CD4-positive, alpha-beta T cell treated with Interleukin-15 for 4 hours (primary cell): Measurements from ENCODE around the gene SPIRE1.

ENCODE experiments used
- DNase-seq: peaks from one replicate; pipeline ENCODE4 v3.0.0-alpha.2; 2020; ENCODE audit warnings: low spot score

Gene SPIRE1

DNA sequence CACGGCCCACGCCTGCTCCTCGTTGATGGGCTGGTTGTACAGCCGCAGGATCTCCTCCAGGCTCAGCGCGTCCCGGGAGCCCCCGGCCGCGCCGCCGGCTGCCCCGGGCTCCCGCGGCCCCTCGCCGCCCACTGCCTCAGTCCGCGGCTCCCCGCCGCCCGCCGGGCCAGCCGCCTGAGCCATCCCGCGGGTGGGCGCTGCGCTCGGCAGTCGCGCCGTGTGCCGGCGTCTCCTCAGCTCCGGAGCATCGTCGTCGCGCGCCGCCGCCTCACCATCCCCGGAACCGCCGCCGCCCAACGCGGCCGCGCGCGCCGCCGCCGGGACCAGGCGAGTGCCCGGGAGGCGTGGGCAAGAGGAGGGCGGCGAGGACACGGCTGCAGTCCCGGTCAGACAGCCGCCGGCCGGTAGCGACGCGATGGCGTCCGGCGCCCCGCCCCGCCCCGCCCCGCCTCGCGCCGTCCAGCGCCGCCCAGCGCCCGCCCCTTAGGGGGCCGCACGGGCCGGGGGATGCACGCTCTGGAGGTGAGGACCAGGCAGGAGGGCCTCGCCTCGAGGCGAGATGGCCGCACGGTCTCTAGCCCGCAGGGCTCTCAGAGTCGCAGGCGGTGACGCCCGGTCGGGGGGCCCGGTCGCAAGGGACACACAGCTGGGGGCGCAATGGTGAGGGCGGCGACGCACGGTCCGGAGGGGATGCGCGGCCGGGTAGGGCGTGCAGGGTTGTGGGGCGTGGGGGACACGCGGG is at the start of gene SPIRE1:
Gene SPIRE1, minus strand, starts transcription at position 424 of the 742 bp plus-strand sequence. Its CDS starts 241 bp downstream, at position 183.
- peak; percentile 26 for DNase-seq

- DNase-seq: peak; percentile 16
Observed at GRCh38 chr18:12703664-12704063, 45.8 kb upstream of the SPIRE1 start.

DNA sequence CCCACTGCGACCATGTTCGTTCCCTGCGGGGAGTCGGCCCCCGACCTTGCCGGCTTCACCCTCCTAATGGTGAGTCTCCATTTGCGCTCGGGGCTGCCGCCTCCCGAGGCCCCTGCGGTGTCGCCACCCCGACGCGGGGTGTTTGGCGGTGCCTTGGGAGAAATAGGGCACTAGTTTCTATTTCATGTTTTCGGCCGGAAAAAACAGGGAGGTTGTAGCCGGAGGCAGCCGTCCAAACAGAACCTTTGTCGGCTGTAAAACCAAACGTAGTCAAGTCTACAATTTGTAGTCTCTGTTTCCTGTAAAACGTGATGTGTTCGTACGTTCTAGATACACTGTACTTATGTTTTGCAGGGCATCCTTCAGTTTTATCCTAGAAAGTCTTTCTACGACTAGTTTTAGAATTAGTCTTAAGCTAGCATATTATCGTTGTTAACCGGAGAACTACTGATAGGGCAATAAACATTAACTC is 45.2 kb upstream of the SPIRE1 start:
- DNase-seq: no peak

DNA sequence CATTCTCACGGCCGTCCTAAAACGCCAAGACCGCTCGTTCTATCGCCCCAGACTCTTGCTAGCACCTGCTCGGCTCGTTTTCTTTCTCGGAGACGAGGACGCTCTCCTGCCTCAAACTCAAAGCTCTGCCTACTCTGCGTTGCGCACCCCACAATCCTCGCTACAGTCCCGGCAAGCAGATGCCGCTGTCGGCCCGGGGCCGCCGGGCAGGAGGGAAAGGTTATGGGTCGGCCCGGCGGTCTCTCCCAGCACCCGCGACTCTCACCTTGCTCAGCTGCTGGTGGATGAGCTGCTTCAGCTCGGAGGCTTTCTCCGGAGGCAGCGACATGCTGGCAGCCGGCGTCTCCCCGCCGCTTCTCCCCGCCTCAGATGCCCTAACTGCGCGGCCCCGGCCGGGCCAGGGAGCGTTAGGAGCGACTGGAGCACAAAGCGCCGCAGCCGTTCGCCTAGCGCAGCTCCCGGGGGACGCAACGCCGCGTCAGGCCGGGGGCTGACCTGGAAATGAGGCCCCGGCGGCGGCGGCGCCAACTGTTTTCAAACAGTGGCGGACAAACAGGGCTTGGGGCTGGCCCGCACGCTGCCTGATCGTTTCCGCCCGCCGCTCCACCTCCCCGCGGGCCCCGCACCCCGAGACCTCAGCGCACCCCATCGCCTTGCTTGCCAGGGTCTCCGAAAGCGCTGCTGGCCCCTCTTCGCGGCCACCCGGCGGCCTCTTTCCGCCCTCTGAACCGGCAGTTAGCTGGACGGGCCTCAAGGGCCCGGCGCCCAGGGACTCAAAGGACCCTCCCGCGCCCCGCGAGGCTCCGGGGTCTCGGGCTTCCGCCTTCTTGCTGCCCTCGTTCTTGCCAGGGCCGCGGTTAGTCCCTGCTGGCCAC is 44.6 kb upstream of the SPIRE1 start, which contains the start of the genes CEP76 and PSMG2:
Gene CEP76, minus strand, starts transcription at position 503 of the 875 bp plus-strand sequence. Its CDS starts 175 bp downstream, at position 328.
Gene PSMG2, plus strand, starts transcription at position 822 of the 875 bp plus-strand sequence. CDS start 66 bp downstream, outside the sequence.
- DNase-seq: peak; percentile 82

GRCh38 chr18:12701161-12701560 is 43.3 kb upstream of the SPIRE1 start:
- no peak for DNase-seq

DNA sequence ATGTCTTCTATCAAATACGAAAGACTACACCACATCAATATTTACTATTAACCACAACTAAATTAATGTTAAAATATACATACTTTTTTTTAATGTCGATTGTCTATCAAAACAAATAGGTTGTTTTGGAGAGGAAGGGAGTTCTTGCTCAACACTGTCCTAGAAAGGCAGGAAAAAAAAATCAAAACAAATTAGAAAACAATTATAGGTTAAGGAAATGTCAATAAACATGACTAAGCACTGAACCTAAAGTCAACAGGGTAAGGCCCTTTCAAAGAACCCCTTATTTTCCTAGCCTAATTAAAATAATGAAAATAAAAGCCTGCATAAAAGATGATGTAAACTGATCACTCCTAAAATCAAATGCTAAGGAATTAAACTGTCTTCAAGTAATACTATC is 41.8 kb upstream of the SPIRE1 start:
- no peak for DNase-seq

GRCh38 chr18:12694032-12694431 is 36.1 kb upstream of the SPIRE1 start:
- DNase-seq: no peak

DNA sequence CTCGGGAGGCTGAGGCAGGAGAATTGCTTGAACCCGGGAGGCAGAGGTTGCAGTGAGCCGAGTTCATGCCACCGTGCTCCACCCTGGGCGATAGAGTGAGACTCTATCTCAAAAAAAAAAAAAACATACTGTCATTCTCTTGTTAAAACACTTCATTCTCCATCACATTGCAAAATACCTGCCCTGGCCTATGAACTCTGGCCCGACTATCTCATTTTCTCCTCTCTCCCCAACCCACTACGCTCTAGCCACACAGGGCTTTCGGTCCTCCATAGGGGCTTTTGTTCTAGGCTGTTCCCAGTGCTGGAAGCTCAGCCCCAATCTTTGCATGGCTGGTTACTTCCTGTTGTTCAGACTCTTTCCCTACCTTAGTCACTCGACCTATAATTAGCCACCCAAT is 34.3 kb upstream of the SPIRE1 start:
- DNase-seq: no peak

DNA sequence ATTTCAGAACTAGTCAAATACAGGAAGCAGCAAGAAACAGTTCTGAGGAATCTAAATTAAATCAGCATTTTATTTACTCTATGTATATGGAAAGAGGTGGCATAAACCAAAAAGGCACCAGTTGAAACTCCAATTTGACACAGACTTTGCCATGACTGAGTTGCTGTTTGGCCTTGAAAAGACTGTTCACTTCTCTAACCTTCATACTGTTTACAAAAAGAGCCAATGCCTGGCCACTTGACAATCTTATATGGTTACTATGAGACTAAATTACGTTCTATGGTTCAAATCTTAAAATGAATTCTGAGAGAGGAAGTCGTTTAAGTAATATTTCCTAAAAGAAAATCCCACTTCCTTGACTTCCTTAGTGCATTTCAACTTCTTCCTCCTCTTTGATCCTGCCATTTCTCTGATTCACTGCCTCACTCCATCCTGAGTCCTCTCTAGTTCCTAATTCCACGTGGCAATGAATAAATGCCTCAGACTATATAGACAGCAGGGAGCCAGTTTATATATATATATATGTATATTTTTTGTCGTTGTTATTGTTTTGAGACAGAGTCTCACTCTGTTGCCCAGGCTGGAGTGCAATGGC is 31.4 kb upstream of the SPIRE1 start:
- no peak for DNase-seq

DNA sequence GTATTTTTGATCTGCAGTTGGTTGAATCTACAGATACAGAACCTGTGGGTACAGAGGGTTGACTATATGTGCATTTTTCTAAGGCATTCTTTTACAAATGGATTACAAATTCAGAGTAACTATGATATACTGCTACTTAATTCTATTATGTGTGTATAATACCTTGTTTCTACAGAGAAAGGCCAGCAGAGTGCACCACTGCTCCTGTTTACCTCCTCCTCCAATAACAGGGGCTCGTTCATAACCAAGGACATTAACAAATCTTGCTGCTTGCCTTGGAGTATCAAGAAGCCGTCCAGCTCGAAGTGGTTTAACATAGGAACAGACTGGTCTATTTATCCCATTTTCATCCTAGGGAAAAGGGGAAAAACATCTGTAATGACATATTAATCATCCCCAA is 28.2 kb upstream of the SPIRE1 start:
- no peak for DNase-seq

DNA sequence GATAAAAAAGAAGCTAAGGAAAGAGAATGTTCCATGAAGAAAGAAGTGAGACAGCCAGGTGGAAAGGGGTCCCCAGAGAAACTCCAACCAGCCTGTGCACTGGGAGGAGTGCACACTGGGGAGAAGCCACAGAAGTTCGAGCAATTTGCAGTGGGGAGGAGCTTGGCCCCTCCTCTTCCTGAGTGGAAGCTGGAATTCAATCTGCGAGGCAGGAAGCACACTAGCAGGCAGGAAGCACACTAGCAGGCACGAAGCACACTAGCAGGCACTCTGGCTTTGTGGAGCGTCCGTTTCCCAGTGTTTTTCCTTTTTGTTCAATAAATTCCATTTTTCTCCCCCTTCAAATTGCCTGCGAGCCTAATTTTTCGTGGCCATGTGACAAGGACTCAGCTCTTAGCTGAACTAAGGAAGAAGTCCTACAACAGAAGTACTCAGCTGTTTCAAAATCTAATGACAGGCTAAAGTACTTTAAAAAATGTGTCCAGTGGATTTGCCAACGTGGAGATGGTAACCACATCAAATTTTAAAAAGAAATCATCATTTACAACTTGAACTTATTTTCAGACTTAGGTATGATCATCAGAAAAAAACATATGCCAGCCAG is 21.4 kb upstream of the SPIRE1 start:
- no peak for DNase-seq

DNA sequence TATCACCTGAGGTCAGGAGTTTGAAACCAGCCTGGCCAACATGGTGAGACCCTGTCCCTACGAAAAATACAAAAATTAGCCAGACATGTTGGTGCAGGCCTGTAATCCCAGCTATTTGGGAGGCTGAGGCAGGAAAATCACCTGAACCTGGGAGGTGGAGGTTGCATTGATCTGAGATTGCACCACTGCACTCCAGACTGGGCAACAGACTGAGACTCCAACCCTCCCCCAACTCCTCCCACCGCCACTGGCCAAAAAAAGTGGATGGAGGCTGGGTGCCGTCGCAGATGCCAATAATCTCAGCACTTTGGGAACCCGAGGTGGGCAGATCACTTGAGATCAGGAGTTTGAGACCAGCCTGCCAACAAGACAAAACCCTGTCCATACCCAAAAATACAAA is 10.1 kb upstream of the SPIRE1 start:
- DNase-seq: no peak

GRCh38 chr18:12659904-12660605 is 2.1 kb upstream of the SPIRE1 start:
- DNase-seq: peak; percentile 50

- peak; percentile 9 for DNase-seq
Observed at GRCh38 chr18:12658426-12659138, 675 bp upstream of the SPIRE1 start.

- no peak for DNase-seq
Observed at GRCh38 chr18:12656938-12657683, 796 bp downstream of the SPIRE1 start.

- no peak for DNase-seq
Observed at GRCh38 chr18:12656605-12656937, 1.3 kb downstream of the SPIRE1 start.

DNA sequence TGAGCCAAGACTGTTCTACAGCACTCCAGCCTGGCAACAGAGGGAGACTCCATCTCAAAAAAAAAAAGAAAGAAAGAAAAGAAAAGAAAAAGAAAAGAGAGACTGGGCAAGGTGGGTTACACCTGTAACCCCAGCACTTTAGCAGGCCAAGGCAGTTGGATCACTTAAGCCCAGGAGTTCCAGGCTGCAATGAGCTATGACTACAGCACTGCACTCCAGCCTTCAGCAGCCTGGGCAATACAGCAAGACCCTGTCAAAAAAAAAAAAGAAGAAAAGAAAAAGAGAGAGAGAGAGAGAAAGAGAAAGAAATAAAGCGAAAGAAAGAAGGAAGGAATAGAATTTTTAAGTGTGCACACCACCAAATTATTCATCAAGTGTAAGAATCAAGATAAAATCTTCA is 2.9 kb downstream of the SPIRE1 start:
- no peak for DNase-seq

GRCh38 chr18:12652861-12653401 is 5.0 kb downstream of the SPIRE1 start:
- no peak for DNase-seq

- DNase-seq: no peak
Observed at GRCh38 chr18:12651651-12652050, 6.3 kb downstream of the SPIRE1 start.

DNA sequence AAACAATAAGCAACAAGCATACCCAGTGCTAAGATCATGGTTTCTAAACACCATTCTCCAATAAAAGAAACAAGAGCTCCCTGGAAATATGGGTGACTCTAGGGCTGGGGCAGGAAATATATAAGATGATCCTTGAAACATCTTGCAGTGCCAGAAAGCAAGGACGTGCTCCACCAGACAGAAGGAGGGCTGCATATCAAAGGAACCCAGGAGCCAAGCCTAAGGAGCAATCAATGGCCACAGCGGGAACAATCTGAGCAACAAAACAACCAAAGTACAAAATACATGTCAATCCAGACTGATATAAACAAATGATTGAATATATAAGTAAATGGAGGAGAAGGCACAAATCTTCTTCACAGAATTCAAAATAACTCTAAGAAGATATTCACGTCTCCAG is 10.1 kb downstream of the SPIRE1 start:
- DNase-seq: no peak
